DND-41 (cell line): ENCODE results near the gene TBCD.

ENCODE experiments used
- ATAC-seq: fragments of 200-7000 bp; cut with Tn5 transposase; 3 replicates; pipeline ENCODE4 v1.9.1; 2021; ENCODE audit warnings: low read depth; ENCODE audit not compliant: insufficient read depth
- DNase-seq: peaks from one replicate; pipeline ENCODE4 v3.0.0-alpha.2; 2020
- H2AFZ ChIP-seq: 2 replicates; pipeline ENCODE4 v1.6.0; 2012; ENCODE audit warnings: low read depth, low read length
- H3K27ac ChIP-seq: 2 replicates; pipeline ENCODE4 v1.5.1; 2012; ENCODE audit warnings: low read length, inconsistent platforms
- H3K27me3 ChIP-seq: fragments of 200-600 bp; sonication (generic); 2 replicates; pipeline ENCODE4 v1.6.0; 2012; ENCODE audit warnings: low read length, mild to moderate bottlenecking, inconsistent platforms; ENCODE audit not compliant: insufficient read depth, poor library complexity
- H3K36me3 ChIP-seq: 2 replicates; pipeline ENCODE4 v1.5.1; 2012; ENCODE audit warnings: low read length, inconsistent platforms; ENCODE audit not compliant: insufficient read depth
- H3K4me1 ChIP-seq: 2 replicates; pipeline ENCODE4 v1.5.1; 2012; ENCODE audit warnings: mild to moderate bottlenecking, low read length; ENCODE audit not compliant: insufficient read depth
- H3K4me2 ChIP-seq: 2 replicates; pipeline ENCODE4 v1.6.0; 2012; ENCODE audit warnings: mild to moderate bottlenecking, moderate library complexity, low read length, inconsistent platforms; ENCODE audit not compliant: insufficient read depth
- H3K4me3 ChIP-seq, 2 experiments: fragments of 200-600 bp in 1 of 2; shearing (Covaris generic) in 1 of 2; 2 replicates each; pipeline ENCODE4 v1.5.1; 2012 to 2016; ENCODE audit warnings: inconsistent platforms in 2 of 2, low read length in 2 of 2, mild to moderate bottlenecking in 2 of 2, low read depth in 1 of 2, moderate library complexity in 1 of 2
- H3K79me2 ChIP-seq: 2 replicates; pipeline ENCODE4 v1.6.0; 2012; ENCODE audit warnings: low read length, inconsistent platforms; ENCODE audit not compliant: insufficient read depth
- H3K9ac ChIP-seq: 2 replicates; pipeline ENCODE4 v1.6.0; 2012; ENCODE audit warnings: low read depth, mild to moderate bottlenecking, inconsistent platforms, low read length, moderate library complexity
- H3K9me3 ChIP-seq: 2 replicates; pipeline ENCODE4 v1.5.1; 2012; ENCODE audit warnings: low read length, moderate library complexity, mild to moderate bottlenecking, inconsistent platforms; ENCODE audit not compliant: insufficient read depth, severe bottlenecking
- H4K20me1 ChIP-seq: 2 replicates; pipeline ENCODE4 v1.6.0; 2012; ENCODE audit warnings: low read length; ENCODE audit not compliant: insufficient read depth
- EZH2 ChIP-seq: IDR thresholded peaks from 3 replicates; pipeline ENCODE4 v1.6.1; 2012; ENCODE audit warnings: borderline replicate concordance, low read depth, mild to moderate bottlenecking, moderate library complexity, low read length, inconsistent platforms; ENCODE audit not compliant: severe bottlenecking
- TF ChIP-seq, protein P1 (sequence below): IDR thresholded peaks from 2 replicates; pipeline ENCODE4 v1.5.1; 2012; ENCODE audit warnings: borderline replicate concordance, low read length, moderate library complexity, mild to moderate bottlenecking; ENCODE audit not compliant: poor library complexity, severe bottlenecking; ENCODE audit errors: extremely low read depth

Gene TBCD

DNA sequence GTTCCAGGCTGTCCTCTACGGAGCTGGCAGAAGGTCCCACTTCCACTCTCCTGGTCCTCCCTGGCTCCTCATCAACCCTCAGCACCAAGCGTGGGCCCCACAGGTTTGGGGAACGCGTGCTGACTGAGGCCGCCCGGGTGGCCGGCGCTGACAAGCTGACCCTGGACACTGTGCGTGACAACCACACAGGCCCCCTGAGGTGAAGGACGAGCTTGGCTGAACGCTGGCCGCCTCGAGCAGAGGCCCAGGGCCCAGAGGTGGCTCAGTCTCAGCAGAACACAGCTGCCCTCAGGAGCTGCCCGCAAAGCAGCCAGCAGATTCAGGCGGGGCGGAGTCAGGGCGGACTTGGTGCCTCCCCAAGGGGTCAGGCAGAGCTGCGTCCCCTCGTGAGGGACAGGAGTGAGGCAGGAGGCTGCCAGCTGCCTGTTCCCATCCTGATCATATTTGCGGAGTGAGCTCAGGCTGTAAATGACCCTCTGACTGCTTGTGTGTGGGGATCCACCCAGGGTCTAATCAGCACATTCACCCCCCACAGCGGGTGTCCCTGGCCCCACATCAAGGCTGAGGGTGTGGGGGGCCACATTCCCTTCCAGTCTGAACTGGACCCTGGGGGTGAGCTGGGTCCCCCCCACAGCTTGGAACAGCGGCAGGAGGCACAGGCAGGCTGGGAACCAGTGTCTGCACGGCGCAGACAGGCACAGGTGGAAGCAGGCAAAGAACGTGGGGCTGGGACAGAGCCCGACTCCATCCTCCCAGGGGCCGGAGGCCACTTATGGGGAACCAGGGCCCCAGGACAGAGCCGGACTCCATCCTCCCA is 222.5 kb downstream of the TBCD start:
- peaks cover 33% of the 10 kb centered on the region for H4K20me1 ChIP-seq
- no peak overlapping the region for H3K9ac ChIP-seq
- DNase-seq = no peak
- ATAC-seq = no peak
- peaks cover 31% of the 10 kb centered on the region for H3K36me3 ChIP-seq
- H2AFZ ChIP-seq = no peak overlapping the region
- H3K4me2 ChIP-seq = no peak overlapping the region
- H3K79me2 ChIP-seq = peaks cover 56% of the 10 kb centered on the region
- no peak overlapping the region for H3K4me3 ChIP-seq
- TF ChIP-seq, protein P1, sequence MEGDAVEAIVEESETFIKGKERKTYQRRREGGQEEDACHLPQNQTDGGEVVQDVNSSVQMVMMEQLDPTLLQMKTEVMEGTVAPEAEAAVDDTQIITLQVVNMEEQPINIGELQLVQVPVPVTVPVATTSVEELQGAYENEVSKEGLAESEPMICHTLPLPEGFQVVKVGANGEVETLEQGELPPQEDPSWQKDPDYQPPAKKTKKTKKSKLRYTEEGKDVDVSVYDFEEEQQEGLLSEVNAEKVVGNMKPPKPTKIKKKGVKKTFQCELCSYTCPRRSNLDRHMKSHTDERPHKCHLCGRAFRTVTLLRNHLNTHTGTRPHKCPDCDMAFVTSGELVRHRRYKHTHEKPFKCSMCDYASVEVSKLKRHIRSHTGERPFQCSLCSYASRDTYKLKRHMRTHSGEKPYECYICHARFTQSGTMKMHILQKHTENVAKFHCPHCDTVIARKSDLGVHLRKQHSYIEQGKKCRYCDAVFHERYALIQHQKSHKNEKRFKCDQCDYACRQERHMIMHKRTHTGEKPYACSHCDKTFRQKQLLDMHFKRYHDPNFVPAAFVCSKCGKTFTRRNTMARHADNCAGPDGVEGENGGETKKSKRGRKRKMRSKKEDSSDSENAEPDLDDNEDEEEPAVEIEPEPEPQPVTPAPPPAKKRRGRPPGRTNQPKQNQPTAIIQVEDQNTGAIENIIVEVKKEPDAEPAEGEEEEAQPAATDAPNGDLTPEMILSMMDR = no peak
- TF ChIP-seq EZH2 = no peak
- H3K27ac ChIP-seq = no peak overlapping the region
- H3K4me1 ChIP-seq = peaks cover 7% of the 10 kb centered on the region
- H3K27me3 ChIP-seq = no peaks in the 10 kb centered on the region
- H3K9me3 ChIP-seq = no peaks in the 10 kb centered on the region

DNA sequence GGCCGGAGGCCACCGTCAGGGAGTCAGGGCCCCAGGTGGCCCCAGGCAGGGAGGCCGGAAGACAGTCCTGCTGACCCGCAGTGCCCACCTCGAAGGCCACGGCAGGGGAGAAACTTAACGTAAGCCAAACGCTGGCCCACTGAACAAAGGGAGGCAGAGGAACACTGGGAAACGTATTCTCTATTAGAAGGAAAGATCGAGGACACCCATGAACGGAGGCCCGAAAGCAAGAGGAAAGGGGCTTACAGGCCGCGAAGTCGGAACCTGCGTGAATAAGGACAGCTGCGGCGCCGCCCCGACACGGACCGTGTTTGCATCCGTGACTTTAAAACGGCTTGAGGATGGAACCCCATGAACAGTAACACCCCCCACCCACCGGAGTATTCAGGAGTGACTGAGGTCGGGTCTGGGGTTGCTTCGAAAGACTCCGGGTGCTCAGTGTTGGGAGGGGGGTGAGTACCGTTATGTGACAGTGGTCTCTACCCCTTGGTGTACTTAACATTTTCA is 225.2 kb downstream of the TBCD start:
- H3K9ac ChIP-seq = no peak overlapping the region
- H3K27me3 ChIP-seq = no peaks in the 10 kb centered on the region
- H3K36me3 ChIP-seq = peaks cover 34% of the 10 kb centered on the region
- peaks cover 8% of the 10 kb centered on the region for H3K4me1 ChIP-seq
- no peaks in the 10 kb centered on the region for H3K9me3 ChIP-seq
- H2AFZ ChIP-seq = no peak overlapping the region
- no peak for ATAC-seq
- DNase-seq = no peak
- H3K4me2 ChIP-seq = no peak overlapping the region
- TF ChIP-seq EZH2 = no peak
- TF ChIP-seq, protein P1 = no peak
- peaks cover 27% of the 10 kb centered on the region for H4K20me1 ChIP-seq
- no peak overlapping the region for H3K4me3 ChIP-seq
- H3K79me2 ChIP-seq = peaks cover 46% of the 10 kb centered on the region
- no peak overlapping the region for H3K27ac ChIP-seq

DNA sequence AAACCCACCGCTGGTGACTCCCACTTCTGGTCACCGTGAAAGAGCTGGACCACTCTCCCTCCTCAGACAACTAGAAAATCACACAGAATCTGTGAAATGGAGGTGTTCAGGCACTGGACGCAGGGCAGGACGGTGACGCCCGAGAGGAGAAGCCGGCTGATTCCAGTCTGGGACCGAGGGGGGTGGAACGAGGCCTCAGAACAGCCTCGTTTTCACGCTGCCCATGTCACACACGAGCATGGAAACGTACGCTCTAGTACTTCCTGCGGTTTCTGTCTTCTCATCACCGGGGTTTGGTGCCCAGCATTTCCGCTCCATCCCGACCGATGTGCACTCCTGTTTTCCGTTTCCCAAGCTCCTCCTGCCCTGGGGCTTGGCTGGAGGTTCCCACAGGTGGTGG is 225.7 kb downstream of the TBCD start:
- no peak for DNase-seq
- H3K4me1 ChIP-seq = peaks cover 8% of the 10 kb centered on the region
- H3K27me3 ChIP-seq = no peaks in the 10 kb centered on the region
- H2AFZ ChIP-seq = no peak overlapping the region
- no peak overlapping the region for H3K4me3 ChIP-seq
- TF ChIP-seq, protein P1 = no peak
- no peak for TF ChIP-seq EZH2
- no peak overlapping the region for H3K27ac ChIP-seq
- ATAC-seq = no peak
- peaks cover 27% of the 10 kb centered on the region for H4K20me1 ChIP-seq
- peaks cover 44% of the 10 kb centered on the region for H3K79me2 ChIP-seq
- H3K4me2 ChIP-seq = no peak overlapping the region
- H3K36me3 ChIP-seq = peaks cover 37% of the 10 kb centered on the region
- no peaks in the 10 kb centered on the region for H3K9me3 ChIP-seq
- H3K9ac ChIP-seq = no peak overlapping the region
